ENCODE data around the gene PRKCE. TPM values are rescaled to one million over a fixed set of nuclear protein-coding genes. Genes with fewer than 3 reads are reported as not detected.

PRKCE gene
- total and polyA plus RNA-seq, 2 donors (not counting 1 experiment from before 2014, with no cell fraction given): 23.6 to 271 TPM

GRCh38 chr2:45723857-45724256, 72.4 kb downstream of the PRKCE start:
- TF ChIP-seq CTCF (IDR thresholded peaks at IDR 0.05) (no peak), EZH2 (IDR thresholded peaks at IDR 0.05; ENCODE audit: borderline replicate concordance, insufficient read depth, low read depth, low read length, poor library complexity, severe bottlenecking) (no peak)
- Histone ChIP-seq H3K9ac (ENCODE audit: low read length) (peak overlapping the region; percentile 5), H3K27ac (ENCODE audit: low read length in 2 of 2) (peak overlapping the region; percentile 63 to 91), H3K9me3 (ENCODE audit: control extremely low read depth in 1 of 3, control insufficient read depth in 2 of 3, insufficient read depth in 1 of 3, low read length in 2 of 3) (peaks cover 0 to 1% (median 0%) of the 10 kb centered on the region in 3 donors), H3K79me2 (ENCODE audit: control insufficient read depth, insufficient read depth, low read length) (peaks cover 48% of the 10 kb centered on the region), H3K4me1 (ENCODE audit: control insufficient read depth in 2 of 2, insufficient read depth in 2 of 2, low read length in 2 of 2) (peaks cover 77 to 85% of the 10 kb centered on the region in 2 donors), H3K4me3 (ENCODE audit: control extremely low read depth in 1 of 5, extremely low read depth in 1 of 5, insufficient read depth in 1 of 5, low read depth in 2 of 5, low read length in 4 of 5) (no peak overlapping the region), H3K36me3 (replicated peaks in 1 of 2; ENCODE audit: control extremely low read depth in 1 of 2, control insufficient read depth in 1 of 2, extremely low read depth in 1 of 2, insufficient read depth in 2 of 2, low read length in 1 of 2) (no peaks in the 10 kb centered on the region), H4K20me1 (ENCODE audit: control insufficient read depth, insufficient read depth, low read length, poor library complexity, severe bottlenecking) (no peaks in the 10 kb centered on the region), H3K27me3 (replicated peaks in 1 of 4; ENCODE audit: control extremely low read depth in 1 of 4, control insufficient read depth in 3 of 4, insufficient read depth in 4 of 4, low read length in 3 of 4) (no peaks in the 10 kb centered on the region), H2AFZ (ENCODE audit: insufficient read depth, low read depth, low read length, poor library complexity, severe bottlenecking) (peak overlapping the region; percentile 39), H3K4me2 (replicated peaks; ENCODE audit: low read depth, low read length, poor library complexity, severe bottlenecking) (peak overlapping the region; percentile 54)
- 33% methylated on average over 1 of the region's 2 CpGs for WGBS (ENCODE audit: insufficient coverage)
- ATAC-seq (ENCODE audit: low read depth) (no peak), DNase-seq (no peak)
- intact Hi-C loops (cut with micrococcal nuclease): loop anchor here (10.0 kb wide), 1 partner anchor 1559 kb away; the partner anchor contains the start of gene PPM1B
- no peaks in the 10 kb centered on the region for H3K27me3 Mint-ChIP-seq
- ChIA-PET CTCF (interaction anchor here (0.7 to 1.4 kb wide), 4 partner anchors 55 to 212 kb away, joined by 3 to 6 read pairs (median 4); no protein-coding TSS in a partner anchor), POLR2A (interaction anchor here (2.5 kb wide), 1 partner anchor 73 kb away, joined by 16 read pairs; the partner anchor contains the start of gene PRKCE)
- H3K27ac Mint-ChIP-seq: peak overlapping the region; percentile 89
- H3K4me1 Mint-ChIP-seq: peaks cover 89% of the 10 kb centered on the region
- peak overlapping the region; percentile 53 for H3K4me3 Mint-ChIP-seq
- H3K9me3 Mint-ChIP-seq (ENCODE audit: insufficient read depth): peaks cover 5% of the 10 kb centered on the region

GRCh38 chr2:45724335-45724734, 72.9 kb downstream of the PRKCE start:
- WGBS (ENCODE audit: insufficient coverage): no CpG with 5 or more reads among the region's 2 CpGs

More at GRCh38 chr2:45724335-45724734, 72.9 kb downstream of the PRKCE start:
- H3K4me1 ChIP-seq (ENCODE audit: control insufficient read depth in 2 of 2, insufficient read depth in 2 of 2, low read length in 2 of 2): peaks cover 80 to 88% of the 10 kb centered on the region in 2 donors
- Mint-ChIP-seq H3K27me3 (no peaks in the 10 kb centered on the region), H3K9me3 (ENCODE audit: insufficient read depth) (peaks cover 5% of the 10 kb centered on the region), H3K4me3 (peak overlapping the region; percentile 53), H3K4me1 (peaks cover 89% of the 10 kb centered on the region), H3K27ac (peak overlapping the region; percentile 89)
- peaks cover 0 to 4% (median 0%) of the 10 kb centered on the region in 3 donors for H3K9me3 ChIP-seq (ENCODE audit: control extremely low read depth in 1 of 3, control insufficient read depth in 2 of 3, insufficient read depth in 1 of 3, low read length in 2 of 3)
- H4K20me1 ChIP-seq (ENCODE audit: control insufficient read depth, insufficient read depth, low read length, poor library complexity, severe bottlenecking): no peaks in the 10 kb centered on the region
- no peaks in the 10 kb centered on the region for H3K27me3 ChIP-seq (replicated peaks in 1 of 4; ENCODE audit: control extremely low read depth in 1 of 4, control insufficient read depth in 3 of 4, insufficient read depth in 4 of 4, low read length in 3 of 4)
- intact Hi-C loops (cut with micrococcal nuclease): loop anchor here (10.0 kb wide), 1 partner anchor 1560 kb away; the partner anchor contains the start of gene PPM1B
- no peak for TF ChIP-seq EZH2 (IDR thresholded peaks at IDR 0.05; ENCODE audit: borderline replicate concordance, insufficient read depth, low read depth, low read length, poor library complexity, severe bottlenecking)
- no peak for TF ChIP-seq CTCF (IDR thresholded peaks at IDR 0.05)
- CTCF ChIA-PET: interaction anchor here (1.0 to 1.5 kb wide), 3 partner anchors 55 to 211 kb away, joined by 3 to 5 read pairs (median 4); no protein-coding TSS in a partner anchor
- peak overlapping the region; percentile 5 for H3K9ac ChIP-seq (ENCODE audit: low read length)
- H2AFZ ChIP-seq (ENCODE audit: insufficient read depth, low read depth, low read length, poor library complexity, severe bottlenecking): peak overlapping the region; percentile 39
- no peak overlapping the region for H3K4me3 ChIP-seq (ENCODE audit: control extremely low read depth in 1 of 5, extremely low read depth in 1 of 5, insufficient read depth in 1 of 5, low read depth in 2 of 5, low read length in 4 of 5)
- H3K27ac ChIP-seq (ENCODE audit: low read length in 2 of 2): peak overlapping the region; percentile 63 to 91
- peak; percentile 45 for DNase-seq
- H3K4me2 ChIP-seq (replicated peaks; ENCODE audit: low read depth, low read length, poor library complexity, severe bottlenecking): peak overlapping the region; percentile 54
- POLR2A ChIA-PET: interaction anchor here (2.5 kb wide), 1 partner anchor 73 kb away, joined by 16 read pairs; the partner anchor contains the start of gene PRKCE
- ATAC-seq (ENCODE audit: low read depth): no peak
- H3K36me3 ChIP-seq (replicated peaks in 1 of 2; ENCODE audit: control extremely low read depth in 1 of 2, control insufficient read depth in 1 of 2, extremely low read depth in 1 of 2, insufficient read depth in 2 of 2, low read length in 1 of 2): no peaks in the 10 kb centered on the region
- H3K79me2 ChIP-seq (ENCODE audit: control insufficient read depth, insufficient read depth, low read length): peaks cover 43% of the 10 kb centered on the region
